Liver (tissue), 9 donors: Measurements from ENCODE around the gene TMEM53. TPM values are rescaled to one million over a fixed set of nuclear protein-coding genes. Genes with fewer than 3 reads are reported as not detected.
A peak's percentile ranks its signal among the peaks of the same experiment; 100 is the strongest.

Source experiments
- DNase-seq: peaks from one replicate; pipeline ENCODE4 v3.0.0-alpha.2; 2017; ENCODE audit warnings: low spot score
- H3K27ac ChIP-seq, 2 donors: one replicate each; pipeline ENCODE4 v1.7.0; 2013; ENCODE audit warnings: inconsistent platforms in 2 of 2, low read length in 2 of 2, control low read depth in 1 of 2, low read depth in 1 of 2, mild to moderate bottlenecking in 1 of 2
- H3K27me3 ChIP-seq, 4 donors: one replicate each; pipeline versions ENCODE4 v1.6.1 to v1.7.0; 2013; ENCODE audit warnings: low read length in 3 of 4, inconsistent platforms in 1 of 4, mild to moderate bottlenecking in 1 of 4, moderate library complexity in 1 of 4; ENCODE audit not compliant: control insufficient read depth in 4 of 4, insufficient read depth in 4 of 4
- H3K36me3 ChIP-seq, 4 donors: one replicate each; pipeline versions ENCODE4 v1.6.1 to v1.7.0; 2013; ENCODE audit warnings: low read length in 3 of 4, mild to moderate bottlenecking in 3 of 4, low read depth in 1 of 4, moderate library complexity in 1 of 4; ENCODE audit not compliant: control insufficient read depth in 4 of 4, insufficient read depth in 3 of 4
- H3K4me1 ChIP-seq, 4 donors: one replicate each; pipeline versions ENCODE4 v1.6.1 to v1.7.0; 2013; ENCODE audit warnings: low read length in 3 of 4, mild to moderate bottlenecking in 3 of 4, moderate library complexity in 1 of 4; ENCODE audit not compliant: control insufficient read depth in 4 of 4, insufficient read depth in 4 of 4
- H3K4me3 ChIP-seq, 3 donors: one replicate each; pipeline versions ENCODE4 v1.6.1 to v1.7.0; 2013; ENCODE audit warnings: low read length in 3 of 3, control low read depth in 1 of 3, low read depth in 1 of 3, mild to moderate bottlenecking in 1 of 3
- H3K9ac ChIP-seq, 2 donors: one replicate each; pipeline ENCODE4 v1.7.0; 2013; ENCODE audit warnings: low read length in 2 of 2, mild to moderate bottlenecking in 2 of 2, moderate library complexity in 2 of 2, control low read depth in 1 of 2, low read depth in 1 of 2
- H3K9me3 ChIP-seq, 4 donors: one replicate each; pipeline versions ENCODE4 v1.6.1 to v1.7.0; 2013; ENCODE audit warnings: low read length in 3 of 4; ENCODE audit not compliant: control insufficient read depth in 4 of 4
- EGR1 ChIP-seq, 2 donors: IDR thresholded peaks; 2 replicates each; pipeline ENCODE4 v1.6.1; 2016 to 2018; ENCODE audit warnings: antibody characterized with exemption in 2 of 2, low read depth in 2 of 2
- FOXA1 ChIP-seq: IDR thresholded peaks from 2 replicates; pipeline ENCODE4 v1.6.1; 2016; ENCODE audit warnings: antibody characterized with exemption
- GABPA ChIP-seq, 2 donors: IDR thresholded peaks in 1 of 2; conservative IDR thresholded peaks in 1 of 2; 2 replicates each; pipeline ENCODE4 v1.6.1; 2016; ENCODE audit warnings: antibody characterized with exemption in 2 of 2, mild to moderate bottlenecking in 1 of 2, moderate library complexity in 1 of 2
- HNF4A ChIP-seq, 2 donors: conservative IDR thresholded peaks; 2 replicates each; pipeline ENCODE4 v1.6.1; 2016; ENCODE audit warnings: antibody characterized with exemption in 2 of 2, mild to moderate bottlenecking in 2 of 2
- HNF4G ChIP-seq: IDR thresholded peaks from 2 replicates; pipeline ENCODE4 v1.6.1; 2016; ENCODE audit warnings: antibody characterized with exemption
- JUND ChIP-seq, 2 donors: IDR thresholded peaks; 2 replicates each; pipeline ENCODE4 v1.6.1; 2016; ENCODE audit warnings: antibody characterized with exemption in 2 of 2
- NR2F2 ChIP-seq: IDR thresholded peaks from 2 replicates; pipeline ENCODE4 v1.6.1; 2016; ENCODE audit warnings: antibody characterized with exemption
- RAD21 ChIP-seq, 2 donors: IDR thresholded peaks; 2 replicates each; pipeline ENCODE4 v1.6.1; 2016; ENCODE audit warnings: antibody characterized with exemption in 2 of 2, mild to moderate bottlenecking in 2 of 2
- RXRA ChIP-seq, 2 donors: IDR thresholded peaks; 2 replicates each; pipeline ENCODE4 v1.6.1; 2017 to 2018; ENCODE audit warnings: antibody characterized with exemption in 2 of 2, mild to moderate bottlenecking in 1 of 2
- SP1 ChIP-seq: IDR thresholded peaks from 2 replicates; pipeline ENCODE4 v1.6.1; 2018; ENCODE audit warnings: antibody characterized with exemption, mild to moderate bottlenecking
- TAF1 ChIP-seq: conservative IDR thresholded peaks from 2 replicates; pipeline ENCODE4 v1.6.1; 2016; ENCODE audit warnings: antibody characterized with exemption, mild to moderate bottlenecking
- YY1 ChIP-seq: IDR thresholded peaks from 2 replicates; pipeline ENCODE4 v1.6.1; 2016; ENCODE audit warnings: antibody characterized with exemption, mild to moderate bottlenecking
- WGBS: extraction: QIAGEN DNeasy Blood & Tissue Kit; methylation state at CpG from one replicate; pipeline ENCODE4 v1.1.7; 2013; 5-methylcytosine and 5-hydroxymethylcytosine counted together
- polyA plus RNA-seq, 2 donors: library from polyadenylated mRNA; stranded (reverse) in 1 of 2; unstranded in 1 of 2; fragments of 200-250 nt in 1 of 2; fragments of >200 nt in 1 of 2; fragmentation: Nextera tagmentation in 1 of 2; extraction: Ambion mirVana in 1 of 2; gene quantifications; one replicate each; pipeline versions ENCODE4 v1.2.1 to v1.2.3, GENCODE V29; 2013 to 2015
- total RNA-seq, 2 donors: library from RNA; depleted of rRNA; stranded (reverse); fragments of >200 nt; gene quantifications; one replicate each; pipeline ENCODE4 v1.2.3, GENCODE V29; 2014
- TF ChIP-seq, protein P1 (sequence below): IDR thresholded peaks from 2 replicates; pipeline ENCODE4 v1.6.1; 2016; ENCODE audit warnings: antibody characterized with exemption
- TF ChIP-seq, protein P2 (sequence below): fragments of 150-350 bp; IDR thresholded peaks from 2 replicates; pipeline ENCODE4 v1.5.1; 2017; ENCODE audit warnings: improper control_type of control experiment, low read depth, low read length; ENCODE audit not compliant: missing input control
- TF ChIP-seq, protein P3 (sequence below): IDR thresholded peaks from 2 replicates; pipeline ENCODE4 v1.6.1; 2016; ENCODE audit warnings: antibody characterized with exemption
- TF ChIP-seq, protein P4 (sequence below): IDR thresholded peaks from 2 replicates; pipeline ENCODE4 v1.6.1; 2016; ENCODE audit warnings: antibody characterized with exemption, mild to moderate bottlenecking
- TF ChIP-seq, protein P5 (sequence below): IDR thresholded peaks from 2 replicates; pipeline ENCODE4 v1.6.1; 2016; ENCODE audit warnings: antibody characterized with exemption
- donor health status: healthy.
- donor health status: healthy.
- donor health status: healthy.
- donor health status: healthy.
- donor health status: healthy.

The TMEM53 gene
- total and polyA plus RNA-seq, 4 donors = 9.9 to 89.2 (median 29.4) TPM

DNA sequence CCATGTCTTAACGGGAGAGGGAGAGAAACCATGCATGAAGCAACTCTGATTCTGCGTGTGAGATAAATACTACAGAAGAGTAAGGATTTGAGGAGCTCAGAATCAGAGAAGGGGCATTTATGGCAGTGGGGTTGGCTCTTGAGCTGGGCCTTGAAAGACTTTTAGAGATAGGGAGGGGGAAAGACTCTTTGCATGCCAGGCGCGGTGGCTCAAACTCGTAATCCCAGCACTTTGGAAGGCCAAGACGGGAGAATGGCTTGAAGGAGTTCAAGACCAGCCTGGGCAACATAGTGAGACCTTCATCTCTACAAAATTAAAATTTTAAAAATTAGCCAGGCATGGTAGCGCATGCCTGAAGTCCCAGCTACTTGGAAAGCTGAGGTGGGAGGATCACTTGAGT is 905 bp upstream of the TMEM53 start:
- TF ChIP-seq, protein P1, sequence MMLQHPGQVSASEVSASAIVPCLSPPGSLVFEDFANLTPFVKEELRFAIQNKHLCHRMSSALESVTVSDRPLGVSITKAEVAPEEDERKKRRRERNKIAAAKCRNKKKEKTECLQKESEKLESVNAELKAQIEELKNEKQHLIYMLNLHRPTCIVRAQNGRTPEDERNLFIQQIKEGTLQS = no peak
- TF ChIP-seq, protein P2, sequence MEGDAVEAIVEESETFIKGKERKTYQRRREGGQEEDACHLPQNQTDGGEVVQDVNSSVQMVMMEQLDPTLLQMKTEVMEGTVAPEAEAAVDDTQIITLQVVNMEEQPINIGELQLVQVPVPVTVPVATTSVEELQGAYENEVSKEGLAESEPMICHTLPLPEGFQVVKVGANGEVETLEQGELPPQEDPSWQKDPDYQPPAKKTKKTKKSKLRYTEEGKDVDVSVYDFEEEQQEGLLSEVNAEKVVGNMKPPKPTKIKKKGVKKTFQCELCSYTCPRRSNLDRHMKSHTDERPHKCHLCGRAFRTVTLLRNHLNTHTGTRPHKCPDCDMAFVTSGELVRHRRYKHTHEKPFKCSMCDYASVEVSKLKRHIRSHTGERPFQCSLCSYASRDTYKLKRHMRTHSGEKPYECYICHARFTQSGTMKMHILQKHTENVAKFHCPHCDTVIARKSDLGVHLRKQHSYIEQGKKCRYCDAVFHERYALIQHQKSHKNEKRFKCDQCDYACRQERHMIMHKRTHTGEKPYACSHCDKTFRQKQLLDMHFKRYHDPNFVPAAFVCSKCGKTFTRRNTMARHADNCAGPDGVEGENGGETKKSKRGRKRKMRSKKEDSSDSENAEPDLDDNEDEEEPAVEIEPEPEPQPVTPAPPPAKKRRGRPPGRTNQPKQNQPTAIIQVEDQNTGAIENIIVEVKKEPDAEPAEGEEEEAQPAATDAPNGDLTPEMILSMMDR = no peak
- no peak for TF ChIP-seq GABPA (IDR thresholded peaks at IDR 0.05 in 1 of 2, conservative IDR thresholded peaks at IDR 0.05 in 1 of 2)
- no peak for TF ChIP-seq FOXA1
- TF ChIP-seq, protein P3, sequence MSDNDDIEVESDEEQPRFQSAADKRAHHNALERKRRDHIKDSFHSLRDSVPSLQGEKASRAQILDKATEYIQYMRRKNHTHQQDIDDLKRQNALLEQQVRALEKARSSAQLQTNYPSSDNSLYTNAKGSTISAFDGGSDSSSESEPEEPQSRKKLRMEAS = no peak
- TF ChIP-seq HNF4A (conservative IDR thresholded peaks at IDR 0.05) = no peak
- no peak for TF ChIP-seq SP1
- no peak for TF ChIP-seq RAD21 (IDR thresholded peaks at IDR 0.05)
- TF ChIP-seq RXRA (IDR thresholded peaks at IDR 0.05) = no peak
- no peak for TF ChIP-seq YY1
- no peak for TF ChIP-seq EGR1 (IDR thresholded peaks at IDR 0.05; ENCODE audit: low read depth in 2 of 2)
- no peak for TF ChIP-seq JUND (IDR thresholded peaks at IDR 0.05)
- TF ChIP-seq HNF4G = no peak
- Histone ChIP-seq H3K36me3 (no peaks in the 10 kb centered on the region), H3K4me1 (peaks cover 9 to 69% (median 56%) of the 10 kb centered on the region in 4 donors), H3K27ac (peak overlapping the region; percentile 97 to 99), H3K4me3 (peak overlapping the region; percentile 46 to 71 (median 51)), H3K9ac (peak overlapping the region in 1 of 2 donors; percentile 71), H3K27me3 (no peaks in the 10 kb centered on the region), H3K9me3 (no peaks in the 10 kb centered on the region)
- DNase-seq = no peak
- 81% methylated on average over 7 of the region's 7 CpGs for WGBS

DNA sequence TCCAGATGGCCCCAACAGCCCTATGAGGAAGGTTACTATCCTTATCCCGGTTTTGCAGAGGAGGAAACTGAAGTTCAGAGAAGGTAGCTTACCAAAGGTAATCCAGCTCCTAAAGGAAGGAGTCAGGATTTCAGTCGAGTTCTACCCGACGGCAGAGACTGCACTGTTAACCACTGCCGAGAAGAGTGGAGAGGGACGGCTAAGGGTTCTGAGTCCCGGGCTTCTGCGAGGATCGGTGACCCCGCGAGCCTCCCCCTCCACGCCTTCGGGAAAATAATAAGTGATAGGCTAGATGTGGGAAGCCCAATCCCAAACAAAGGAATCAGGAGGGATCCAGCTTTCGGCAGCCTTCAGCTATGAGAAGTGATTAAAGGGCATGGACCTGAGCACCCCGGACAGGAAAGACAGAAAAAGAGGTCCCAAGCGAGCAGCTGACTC is 587 bp downstream of the TMEM53 start:
- under 1% methylated on average over 16 of the region's 16 CpGs for WGBS

More for the DNA sequence above, 587 bp downstream of the TMEM53 start:
- Histone ChIP-seq H3K4me1 (peaks cover 9 to 56% (median 45%) of the 10 kb centered on the region in 4 donors), H3K27me3 (no peaks in the 10 kb centered on the region), H3K27ac (peak overlapping the region; percentile 97 to 99), H3K9me3 (no peaks in the 10 kb centered on the region), H3K4me3 (peak overlapping the region; percentile 61 to 73 (median 64)), H3K9ac (peak overlapping the region; percentile 84 to 96), H3K36me3 (no peaks in the 10 kb centered on the region)
- TF ChIP-seq FOXA1 (no peak), RAD21 (IDR thresholded peaks at IDR 0.05) (peak in 1 of 2 donors; percentile 41), HNF4G (no peak), GABPA (IDR thresholded peaks at IDR 0.05 in 1 of 2, conservative IDR thresholded peaks at IDR 0.05 in 1 of 2) (no peak), JUND (IDR thresholded peaks at IDR 0.05) (no peak), HNF4A (conservative IDR thresholded peaks at IDR 0.05) (peak in 1 of 2 donors; percentile 26), NR2F2 (no peak), TAF1 (peak; percentile 65)
- TF ChIP-seq, protein P4, sequence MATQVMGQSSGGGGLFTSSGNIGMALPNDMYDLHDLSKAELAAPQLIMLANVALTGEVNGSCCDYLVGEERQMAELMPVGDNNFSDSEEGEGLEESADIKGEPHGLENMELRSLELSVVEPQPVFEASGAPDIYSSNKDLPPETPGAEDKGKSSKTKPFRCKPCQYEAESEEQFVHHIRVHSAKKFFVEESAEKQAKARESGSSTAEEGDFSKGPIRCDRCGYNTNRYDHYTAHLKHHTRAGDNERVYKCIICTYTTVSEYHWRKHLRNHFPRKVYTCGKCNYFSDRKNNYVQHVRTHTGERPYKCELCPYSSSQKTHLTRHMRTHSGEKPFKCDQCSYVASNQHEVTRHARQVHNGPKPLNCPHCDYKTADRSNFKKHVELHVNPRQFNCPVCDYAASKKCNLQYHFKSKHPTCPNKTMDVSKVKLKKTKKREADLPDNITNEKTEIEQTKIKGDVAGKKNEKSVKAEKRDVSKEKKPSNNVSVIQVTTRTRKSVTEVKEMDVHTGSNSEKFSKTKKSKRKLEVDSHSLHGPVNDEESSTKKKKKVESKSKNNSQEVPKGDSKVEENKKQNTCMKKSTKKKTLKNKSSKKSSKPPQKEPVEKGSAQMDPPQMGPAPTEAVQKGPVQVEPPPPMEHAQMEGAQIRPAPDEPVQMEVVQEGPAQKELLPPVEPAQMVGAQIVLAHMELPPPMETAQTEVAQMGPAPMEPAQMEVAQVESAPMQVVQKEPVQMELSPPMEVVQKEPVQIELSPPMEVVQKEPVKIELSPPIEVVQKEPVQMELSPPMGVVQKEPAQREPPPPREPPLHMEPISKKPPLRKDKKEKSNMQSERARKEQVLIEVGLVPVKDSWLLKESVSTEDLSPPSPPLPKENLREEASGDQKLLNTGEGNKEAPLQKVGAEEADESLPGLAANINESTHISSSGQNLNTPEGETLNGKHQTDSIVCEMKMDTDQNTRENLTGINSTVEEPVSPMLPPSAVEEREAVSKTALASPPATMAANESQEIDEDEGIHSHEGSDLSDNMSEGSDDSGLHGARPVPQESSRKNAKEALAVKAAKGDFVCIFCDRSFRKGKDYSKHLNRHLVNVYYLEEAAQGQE = peak; percentile 93
- TF ChIP-seq, protein P5, sequence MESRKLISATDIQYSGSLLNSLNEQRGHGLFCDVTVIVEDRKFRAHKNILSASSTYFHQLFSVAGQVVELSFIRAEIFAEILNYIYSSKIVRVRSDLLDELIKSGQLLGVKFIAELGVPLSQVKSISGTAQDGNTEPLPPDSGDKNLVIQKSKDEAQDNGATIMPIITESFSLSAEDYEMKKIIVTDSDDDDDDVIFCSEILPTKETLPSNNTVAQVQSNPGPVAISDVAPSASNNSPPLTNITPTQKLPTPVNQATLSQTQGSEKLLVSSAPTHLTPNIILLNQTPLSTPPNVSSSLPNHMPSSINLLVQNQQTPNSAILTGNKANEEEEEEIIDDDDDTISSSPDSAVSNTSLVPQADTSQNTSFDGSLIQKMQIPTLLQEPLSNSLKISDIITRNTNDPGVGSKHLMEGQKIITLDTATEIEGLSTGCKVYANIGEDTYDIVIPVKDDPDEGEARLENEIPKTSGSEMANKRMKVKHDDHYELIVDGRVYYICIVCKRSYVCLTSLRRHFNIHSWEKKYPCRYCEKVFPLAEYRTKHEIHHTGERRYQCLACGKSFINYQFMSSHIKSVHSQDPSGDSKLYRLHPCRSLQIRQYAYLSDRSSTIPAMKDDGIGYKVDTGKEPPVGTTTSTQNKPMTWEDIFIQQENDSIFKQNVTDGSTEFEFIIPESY = no peak
- no peak for DNase-seq
